Gastrocnemius medialis (tissue), 4 donors: ENCODE results near the gene HLA-DPB1.

Source experiments
- CTCF ChIP-seq, 5 experiments: fragments of 450-650 bp in 3 of 5; fragments of 200-600 bp in 2 of 5; sonication (generic) in 2 of 5; IDR thresholded peaks in 4 of 5; conservative IDR thresholded peaks in 1 of 5; 1 replicate in 4 of 5; 2 replicates in 1 of 5; pipeline ENCODE4 v1.5.1; 2016 to 2019; ENCODE audit warnings: antibody characterized with exemption in 5 of 5, mild to moderate bottlenecking in 3 of 5, moderate library complexity in 3 of 5
- POLR2A ChIP-seq, 2 donors: fragments of 450-650 bp; IDR thresholded peaks; one replicate each; pipeline ENCODE4 v1.6.1; 2017; ENCODE audit warnings: antibody characterized with exemption in 2 of 2, mild to moderate bottlenecking in 2 of 2, moderate library complexity in 2 of 2

- no peak for TF ChIP-seq POLR2A (IDR thresholded peaks at IDR 0.05)
- no peak for TF ChIP-seq CTCF (IDR thresholded peaks at IDR 0.05 in 4 of 5, conservative IDR thresholded peaks at IDR 0.05 in 1 of 5)
Observed at GRCh38 chr6:33117811-33118277, 42.1 kb downstream of the HLA-DPB1 start.
